ENCODE measurements around the gene FBXL7. TPM values are rescaled to one million over a fixed set of nuclear protein-coding genes. Genes with fewer than 3 reads are reported as not detected.

The FBXL7 gene
- total and polyA plus RNA-seq, 12 donors: 8.7 to 33.4 (median 23.5) TPM

GRCh38 chr5:15579193-15579990 is 79.4 kb downstream of the FBXL7 start:
- H3K4me1 ChIP-seq: peaks cover 0 to 43% (median 24%) of the 10 kb centered on the region in 9 donors
- DNase-seq: no peak
- H3K27ac ChIP-seq: no peak overlapping the region
- no peaks in the 10 kb centered on the region for H3K27me3 ChIP-seq
- WGBS, 2 donors: 94 to 95% methylated on average over 3 of the region's 3 CpGs
- H3K4me3 ChIP-seq: no peak overlapping the region
- no peak for ATAC-seq
- intact Hi-C loops (cut with DNase I): no loop called here
- peaks cover 0 to 10% (median 3%) of the 10 kb centered on the region in 11 donors for H3K9me3 ChIP-seq
- H3K36me3 ChIP-seq: peaks cover 0 to 33% (median 0%) of the 10 kb centered on the region in 9 donors
- no peak for TF ChIP-seq CTCF (IDR thresholded peaks at IDR 0.05)

- H3K4me1 ChIP-seq: peaks cover 0 to 7% (median 0%) of the 10 kb centered on the region in 9 donors
- peaks cover 0 to 16% (median 5%) of the 10 kb centered on the region in 11 donors for H3K9me3 ChIP-seq
- no peak overlapping the region for H3K4me3 ChIP-seq
- H3K27me3 ChIP-seq: no peaks in the 10 kb centered on the region
- peaks cover 0 to 40% (median 0%) of the 10 kb centered on the region in 9 donors for H3K36me3 ChIP-seq
- intact Hi-C loops (cut with DNase I): no loop called here
- DNase-seq: no peak
- H3K27ac ChIP-seq: no peak overlapping the region
- WGBS, 2 donors: 98 to 100% methylated on average over 1 of the region's 1 CpG
- TF ChIP-seq CTCF (IDR thresholded peaks at IDR 0.05): no peak
- ATAC-seq: no peak
These were observed 84.5 kb downstream of the FBXL7 start for GRCh38 chr5:15584528-15584927.

- peaks cover 0 to 40% (median 0%) of the 10 kb centered on the region in 9 donors for H3K36me3 ChIP-seq
- intact Hi-C loops (cut with DNase I): no loop called here
These were observed 85.1 kb downstream of the FBXL7 start for GRCh38 chr5:15585128-15585527.

More at GRCh38 chr5:15585128-15585527, 85.1 kb downstream of the FBXL7 start:
- WGBS, 2 donors: 91 to 97% methylated on average over 2 of the region's 2 CpGs
- no peak overlapping the region for H3K27ac ChIP-seq
- H3K4me3 ChIP-seq: no peak overlapping the region
- H3K27me3 ChIP-seq: no peaks in the 10 kb centered on the region
- peaks cover 0 to 16% (median 5%) of the 10 kb centered on the region in 11 donors for H3K9me3 ChIP-seq
- no peak for TF ChIP-seq CTCF (IDR thresholded peaks at IDR 0.05)
- peaks cover 0 to 7% (median 0%) of the 10 kb centered on the region in 9 donors for H3K4me1 ChIP-seq
- ATAC-seq (no peak), DNase-seq (no peak)

Measured in heart right ventricle (tissue), 16 donors.